Hepatocyte (in vitro differentiated cells): Measurements from ENCODE around the gene DNAAF3.

Source experiments
- EZH2 ChIP-seq: fragments of 200-600 bp; sonication (generic); IDR thresholded peaks from 2 replicates; pipeline ENCODE4 v1.6.1; 2016; ENCODE audit warnings: antibody characterized with exemption, mild to moderate bottlenecking, borderline replicate concordance
- EZH2phosphoT487 ChIP-seq: fragments of 200-600 bp; sonication (generic); IDR thresholded peaks from one replicate; pipeline ENCODE4 v1.6.1; 2018; ENCODE audit warnings: antibody characterized with exemption, mild to moderate bottlenecking, low read depth, moderate library complexity; ENCODE audit not compliant: unreplicated experiment, severe bottlenecking
- TF ChIP-seq, protein P1 (sequence below): fragments of 200-600 bp; sonication (generic); IDR thresholded peaks from 2 replicates; pipeline ENCODE4 v1.5.1; 2016; ENCODE audit warnings: antibody characterized with exemption, mild to moderate bottlenecking; ENCODE audit not compliant: poor library complexity

DNA sequence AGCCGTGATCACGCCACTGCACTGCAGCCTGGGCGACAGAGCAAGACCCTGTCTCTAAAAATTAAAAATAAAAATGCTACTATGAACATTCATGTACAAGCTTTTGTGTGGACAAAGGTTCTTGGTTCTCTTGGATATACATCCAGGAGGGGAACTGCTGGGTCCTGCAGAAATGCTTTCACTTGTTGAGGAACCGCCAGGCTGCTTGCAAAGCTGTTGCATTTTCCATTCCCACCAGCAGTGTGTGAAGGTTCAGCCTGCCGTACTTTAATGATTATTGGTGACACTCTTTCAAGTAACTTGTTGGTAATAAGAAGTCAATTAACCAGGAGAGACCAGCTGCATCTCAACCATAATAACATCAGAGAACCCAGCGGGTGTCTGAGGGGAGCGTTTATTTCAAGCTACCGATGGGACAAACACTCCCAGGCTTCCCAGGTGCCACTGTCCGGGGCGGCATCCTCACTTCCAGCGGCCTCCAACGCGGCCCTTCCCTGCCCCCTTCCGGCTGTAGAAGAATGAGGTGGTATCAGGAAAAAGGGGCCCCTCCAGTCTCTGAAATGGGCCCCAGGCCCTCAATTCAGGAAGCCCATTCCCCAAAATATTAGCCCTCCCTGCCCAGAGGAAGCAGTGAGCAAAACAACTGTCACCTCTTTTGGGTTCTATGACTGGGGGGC, 33.8 kb downstream of the DNAAF3 start:
- TF ChIP-seq, protein P1, sequence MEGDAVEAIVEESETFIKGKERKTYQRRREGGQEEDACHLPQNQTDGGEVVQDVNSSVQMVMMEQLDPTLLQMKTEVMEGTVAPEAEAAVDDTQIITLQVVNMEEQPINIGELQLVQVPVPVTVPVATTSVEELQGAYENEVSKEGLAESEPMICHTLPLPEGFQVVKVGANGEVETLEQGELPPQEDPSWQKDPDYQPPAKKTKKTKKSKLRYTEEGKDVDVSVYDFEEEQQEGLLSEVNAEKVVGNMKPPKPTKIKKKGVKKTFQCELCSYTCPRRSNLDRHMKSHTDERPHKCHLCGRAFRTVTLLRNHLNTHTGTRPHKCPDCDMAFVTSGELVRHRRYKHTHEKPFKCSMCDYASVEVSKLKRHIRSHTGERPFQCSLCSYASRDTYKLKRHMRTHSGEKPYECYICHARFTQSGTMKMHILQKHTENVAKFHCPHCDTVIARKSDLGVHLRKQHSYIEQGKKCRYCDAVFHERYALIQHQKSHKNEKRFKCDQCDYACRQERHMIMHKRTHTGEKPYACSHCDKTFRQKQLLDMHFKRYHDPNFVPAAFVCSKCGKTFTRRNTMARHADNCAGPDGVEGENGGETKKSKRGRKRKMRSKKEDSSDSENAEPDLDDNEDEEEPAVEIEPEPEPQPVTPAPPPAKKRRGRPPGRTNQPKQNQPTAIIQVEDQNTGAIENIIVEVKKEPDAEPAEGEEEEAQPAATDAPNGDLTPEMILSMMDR = no peak
- no peak for TF ChIP-seq EZH2phosphoT487
- TF ChIP-seq EZH2 = no peak
